Vagina (tissue), 2 donors: ENCODE measurements around the gene TEKT2. TPM values are rescaled to one million over a fixed set of nuclear protein-coding genes. Genes with fewer than 3 reads are reported as not detected.

Experiments used
- DNase-seq, 2 donors: peaks; one replicate each; pipeline ENCODE4 v3.0.0-alpha.2; 2017; ENCODE audit errors: extremely low spot score in 2 of 2
- H3K27ac ChIP-seq: fragments of 200-600 bp; sonication (generic); one replicate; pipeline ENCODE4 v1.5.1; 2019
- H3K27me3 ChIP-seq: fragments of 200-600 bp; sonication (generic); one replicate; pipeline ENCODE4 v1.5.1; 2019
- H3K36me3 ChIP-seq, 2 donors: fragments of 200-600 bp; sonication (generic); one replicate each; pipeline ENCODE4 v1.5.1; 2017 to 2019
- H3K4me1 ChIP-seq: fragments of 200-600 bp; sonication (generic); one replicate; pipeline ENCODE4 v1.5.1; 2019
- H3K4me3 ChIP-seq, 2 donors: fragments of 200-600 bp; sonication (generic); 1 replicate in 1 of 2; 2 replicates in 1 of 2; pipeline ENCODE4 v1.5.1; 2016 to 2019
- H3K9me3 ChIP-seq: fragments of 200-600 bp; sonication (generic); one replicate; pipeline ENCODE4 v1.5.1; 2019
- CTCF ChIP-seq, 3 experiments: fragments of 450-650 bp in 2 of 3; fragments of 200-600 bp in 1 of 3; sonication (generic) in 1 of 3; IDR thresholded peaks; one replicate each; pipeline ENCODE4 v1.5.1; 2017 to 2019; ENCODE audit warnings: antibody characterized with exemption in 3 of 3, mild to moderate bottlenecking in 2 of 3, moderate library complexity in 2 of 3
- POLR2A ChIP-seq, 2 donors: fragments of 450-650 bp; IDR thresholded peaks; one replicate each; pipeline ENCODE4 v1.6.1; 2017; ENCODE audit warnings: antibody characterized with exemption in 2 of 2, mild to moderate bottlenecking in 2 of 2, moderate library complexity in 2 of 2
- POLR2AphosphoS5 ChIP-seq, 2 donors: sonication (generic); formaldehyde crosslinking; IDR thresholded peaks; one replicate each; pipeline ENCODE4 v1.9.0; 2017; ENCODE audit warnings: antibody characterized with exemption in 2 of 2, mild to moderate bottlenecking in 2 of 2, low read depth in 1 of 2; ENCODE audit not compliant: insufficient read depth in 1 of 2
- intact Hi-C: fragments of 100-400 bp; cut with DNase I; formaldehyde crosslinking; loops from one replicate; pipeline ENCODE4 v1.15.1; 2023
- total RNA-seq: library from RNA; depleted of rRNA; stranded (reverse); fragments of >200 nt; gene quantifications from one replicate; pipeline ENCODE4 v1.2.3, GENCODE V29; 2016

Gene TEKT2
- total RNA-seq, 1 donor from 2014 or later: not detected

- no peaks in the 10 kb centered on the region for H3K36me3 ChIP-seq
- TF ChIP-seq POLR2A (IDR thresholded peaks at IDR 0.05) (no peak), CTCF (IDR thresholded peaks at IDR 0.05) (no peak), POLR2AphosphoS5 (IDR thresholded peaks at IDR 0.05; ENCODE audit: insufficient read depth in 1 of 2, low read depth in 1 of 2) (no peak)
- no peak for DNase-seq
- no peaks in the 10 kb centered on the region for H3K9me3 ChIP-seq
- no peak overlapping the region for H3K27ac ChIP-seq
- intact Hi-C loops: loop anchor here (5.0 kb wide), 1 partner anchor 156 kb away; no protein-coding TSS in a partner anchor
- H3K4me1 ChIP-seq: peaks cover 17% of the 10 kb centered on the region
- no peaks in the 10 kb centered on the region for H3K27me3 ChIP-seq
- H3K4me3 ChIP-seq: no peak overlapping the region
Measured at GRCh38 chr1:36083219-36083618, 675 bp upstream of the TEKT2 start.

GRCh38 chr1:36084497-36085115 is 712 bp downstream of the TEKT2 start:
- Histone ChIP-seq H3K27ac (no peak overlapping the region), H3K4me1 (peaks cover 24% of the 10 kb centered on the region), H3K4me3 (peak overlapping the region; percentile 49 to 55), H3K36me3 (no peaks in the 10 kb centered on the region), H3K9me3 (no peaks in the 10 kb centered on the region), H3K27me3 (no peaks in the 10 kb centered on the region)
- intact Hi-C loops: loop anchor here (5.0 kb wide), 1 partner anchor 157 kb away; no protein-coding TSS in a partner anchor
- TF ChIP-seq CTCF (IDR thresholded peaks at IDR 0.05) (no peak), POLR2AphosphoS5 (IDR thresholded peaks at IDR 0.05; ENCODE audit: insufficient read depth in 1 of 2, low read depth in 1 of 2) (no peak), POLR2A (IDR thresholded peaks at IDR 0.05) (no peak)
- no peak for DNase-seq

- no peaks in the 10 kb centered on the region for H3K36me3 ChIP-seq
- DNase-seq: no peak
- TF ChIP-seq POLR2AphosphoS5 (IDR thresholded peaks at IDR 0.05; ENCODE audit: insufficient read depth in 1 of 2, low read depth in 1 of 2): no peak
- no peak for TF ChIP-seq POLR2A (IDR thresholded peaks at IDR 0.05)
- no peak for TF ChIP-seq CTCF (IDR thresholded peaks at IDR 0.05)
- H3K27me3 ChIP-seq: no peaks in the 10 kb centered on the region
- intact Hi-C loops: no loop called here
- H3K27ac ChIP-seq: no peak overlapping the region
- H3K4me3 ChIP-seq: no peak overlapping the region
- no peaks in the 10 kb centered on the region for H3K9me3 ChIP-seq
- H3K4me1 ChIP-seq: peaks cover 30% of the 10 kb centered on the region
Measured at GRCh38 chr1:36085126-36085525, 1.2 kb downstream of the TEKT2 start.

GRCh38 chr1:36085686-36086526 is 2.0 kb downstream of the TEKT2 start:
- TF ChIP-seq CTCF (IDR thresholded peaks at IDR 0.05): no peak
- no peak for TF ChIP-seq POLR2A (IDR thresholded peaks at IDR 0.05)
- no peak overlapping the region for H3K27ac ChIP-seq
- no peak overlapping the region for H3K4me3 ChIP-seq
- no peaks in the 10 kb centered on the region for H3K9me3 ChIP-seq
- H3K27me3 ChIP-seq: no peaks in the 10 kb centered on the region
- no peak for DNase-seq
- intact Hi-C loops: no loop called here
- H3K36me3 ChIP-seq: no peaks in the 10 kb centered on the region
- H3K4me1 ChIP-seq: peaks cover 37% of the 10 kb centered on the region
